ENCODE measurements around the gene LRRC8E.

- no peak for TF ChIP-seq POLR2AphosphoS5 (IDR thresholded peaks at IDR 0.05)
- no peak for TF ChIP-seq CTCF (IDR thresholded peaks at IDR 0.05)
- TF ChIP-seq POLR2A (IDR thresholded peaks at IDR 0.05), result no peak
These were observed 18.8 kb upstream of the LRRC8E start for GRCh38 chr19:7869453-7869909.
